Lung (tissue), 12 donors: ENCODE measurements around the gene ZNF546. TPM values are rescaled to one million over a fixed set of nuclear protein-coding genes. Genes with fewer than 3 reads are reported as not detected.
A peak's percentile ranks its signal among the peaks of the same experiment; 100 is the strongest.

Experiments used
- ATAC-seq: fragments of 200-7000 bp; cut with Tn5 transposase; one replicate; pipeline ENCODE4 v1.9.1; 2020; ENCODE audit warnings: moderate number of reproducible peaks; ENCODE audit not compliant: insufficient read depth, low FRiP score
- DNase-seq, 3 donors: peaks; one replicate each; pipeline ENCODE4 v3.0.0-alpha.2; 2013 to 2017
- H3K27ac ChIP-seq, 2 donors: one replicate each; pipeline ENCODE4 v1.5.1; 2013; ENCODE audit warnings: mild to moderate bottlenecking in 2 of 2, moderate library complexity in 2 of 2, control low read depth in 1 of 2, inconsistent platforms in 1 of 2, low read depth in 1 of 2, low read length in 1 of 2
- H3K27me3 ChIP-seq, 3 donors: one replicate each; pipeline ENCODE4 v1.5.1; 2013; ENCODE audit warnings: low read length in 2 of 3; ENCODE audit not compliant: control insufficient read depth in 3 of 3, insufficient read depth in 3 of 3
- H3K36me3 ChIP-seq, 4 donors: one replicate each; pipeline ENCODE4 v1.5.1; 2013; ENCODE audit warnings: low read length in 4 of 4, mild to moderate bottlenecking in 1 of 4, moderate library complexity in 1 of 4; ENCODE audit not compliant: control insufficient read depth in 4 of 4, insufficient read depth in 4 of 4
- H3K4me1 ChIP-seq, 5 donors: one replicate each; pipeline ENCODE4 v1.5.1; 2013; ENCODE audit warnings: low read length in 5 of 5, mild to moderate bottlenecking in 2 of 5, moderate library complexity in 1 of 5; ENCODE audit not compliant: control insufficient read depth in 5 of 5, insufficient read depth in 5 of 5
- H3K4me3 ChIP-seq: one replicate; pipeline ENCODE4 v1.5.1; 2013; ENCODE audit warnings: mild to moderate bottlenecking, control low read depth, moderate library complexity
- H3K9ac ChIP-seq, 2 donors: one replicate each; pipeline ENCODE4 v1.5.1; 2013; ENCODE audit warnings: low read length in 2 of 2, control low read depth in 1 of 2; ENCODE audit not compliant: insufficient read depth in 1 of 2
- H3K9me3 ChIP-seq, 4 donors: one replicate each; pipeline ENCODE4 v1.5.1; 2013; ENCODE audit warnings: low read length in 3 of 4, mild to moderate bottlenecking in 1 of 4, moderate library complexity in 1 of 4; ENCODE audit not compliant: control insufficient read depth in 4 of 4, insufficient read depth in 3 of 4
- WGBS, 2 donors: extraction: QIAGEN DNeasy Blood & Tissue Kit; methylation state at CpG; one replicate each; pipeline ENCODE4 v1.1.7; 2013; 5-methylcytosine and 5-hydroxymethylcytosine counted together
- polyA plus RNA-seq, 2 donors: library from polyadenylated mRNA; stranded (reverse); fragments of 200-250 nt; gene quantifications; one replicate each; pipeline ENCODE4 v1.2.1, GENCODE V29; 2013
- total RNA-seq, 2 donors: library from RNA; depleted of rRNA in 1 of 2; stranded (reverse); fragments of >200 nt in 1 of 2; gene quantifications; one replicate each; pipeline ENCODE4 v1.2.1, GENCODE V29; 2014 to 2021
- TF ChIP-seq, protein P1 (sequence below): IDR thresholded peaks from 2 replicates; pipeline ENCODE4 v1.5.1; 2012; ENCODE audit warnings: mild to moderate bottlenecking; ENCODE audit errors: control extremely low read depth, extremely low read depth
- donor health status: control.
- donor health status: control.
- donor health status: Bipolar disorder and iron deficiency.
- donor health status: healthy.
- donor health status: DM: yes; HTN: yes; CAD: no.

ZNF546 gene
- total and polyA plus RNA-seq, 4 donors = 1.0 to 9.2 (median 2.7) TPM

DNA sequence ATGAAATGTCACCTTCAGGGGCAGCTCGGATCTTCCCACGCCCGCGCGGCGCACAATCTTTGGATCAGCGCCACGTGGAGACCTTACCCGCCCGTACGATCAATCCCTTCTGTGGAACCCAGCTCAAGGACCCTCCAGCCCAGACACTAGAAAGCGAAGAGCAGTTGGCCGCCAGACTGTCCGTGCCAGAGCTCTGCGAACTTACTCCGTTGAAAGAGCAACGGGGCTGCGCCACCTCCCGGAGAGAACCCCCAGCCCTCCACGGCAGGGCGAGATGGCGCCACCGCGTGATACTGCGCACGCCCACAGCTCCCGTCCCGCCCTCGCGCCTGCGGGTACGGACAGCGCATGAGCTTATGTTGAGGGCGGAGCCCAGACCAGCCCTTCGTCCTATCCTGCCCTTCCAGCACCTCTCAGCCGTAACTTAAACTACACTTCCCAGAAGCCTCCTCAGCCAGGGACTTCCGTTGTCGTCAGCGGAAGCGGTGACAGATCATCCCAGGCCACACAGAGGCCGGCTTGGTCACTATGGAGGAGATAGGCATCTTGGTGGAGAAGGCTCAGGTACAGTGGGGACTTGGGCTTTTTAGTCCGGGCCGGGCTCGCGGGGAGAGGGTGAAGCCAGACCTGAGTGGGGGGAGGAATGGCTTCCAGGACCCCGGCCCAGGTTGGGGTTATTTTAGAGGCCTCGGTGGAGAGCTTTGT is 26.0 kb upstream of the ZNF546 start, which contains the start of gene PSMC4:
TSS of gene PSMC4 (plus strand) at position 491 of the 705 bp plus-strand sequence. CDS start at position 529, 38 bp downstream.
- peak within 1 kb of the TSS; percentile 94 to 95 for H3K9ac ChIP-seq
- ATAC-seq (peak; percentile 98), DNase-seq (peak; percentile 99 to 100 (median 99))
- H3K27me3 ChIP-seq = no peaks in the 10 kb centered on the region
- no peaks in the 10 kb centered on the region for H3K9me3 ChIP-seq
- peak within 1 kb of the TSS; percentile 85 for H3K4me3 ChIP-seq
- H3K4me1 ChIP-seq = peaks cover 0 to 9% (median 4%) of the 10 kb centered on the region in 5 donors
- WGBS, 2 donors = 0 to 1% methylated on average over 47 of the region's 47 CpGs
- TF ChIP-seq, protein P1, sequence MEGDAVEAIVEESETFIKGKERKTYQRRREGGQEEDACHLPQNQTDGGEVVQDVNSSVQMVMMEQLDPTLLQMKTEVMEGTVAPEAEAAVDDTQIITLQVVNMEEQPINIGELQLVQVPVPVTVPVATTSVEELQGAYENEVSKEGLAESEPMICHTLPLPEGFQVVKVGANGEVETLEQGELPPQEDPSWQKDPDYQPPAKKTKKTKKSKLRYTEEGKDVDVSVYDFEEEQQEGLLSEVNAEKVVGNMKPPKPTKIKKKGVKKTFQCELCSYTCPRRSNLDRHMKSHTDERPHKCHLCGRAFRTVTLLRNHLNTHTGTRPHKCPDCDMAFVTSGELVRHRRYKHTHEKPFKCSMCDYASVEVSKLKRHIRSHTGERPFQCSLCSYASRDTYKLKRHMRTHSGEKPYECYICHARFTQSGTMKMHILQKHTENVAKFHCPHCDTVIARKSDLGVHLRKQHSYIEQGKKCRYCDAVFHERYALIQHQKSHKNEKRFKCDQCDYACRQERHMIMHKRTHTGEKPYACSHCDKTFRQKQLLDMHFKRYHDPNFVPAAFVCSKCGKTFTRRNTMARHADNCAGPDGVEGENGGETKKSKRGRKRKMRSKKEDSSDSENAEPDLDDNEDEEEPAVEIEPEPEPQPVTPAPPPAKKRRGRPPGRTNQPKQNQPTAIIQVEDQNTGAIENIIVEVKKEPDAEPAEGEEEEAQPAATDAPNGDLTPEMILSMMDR = peak; percentile 84
- H3K27ac ChIP-seq = peak within 1 kb of the TSS; percentile 83 to 93
- H3K36me3 ChIP-seq = peaks cover 11 to 28% (median 16%) of the 10 kb centered on the region in 4 donors

DNA sequence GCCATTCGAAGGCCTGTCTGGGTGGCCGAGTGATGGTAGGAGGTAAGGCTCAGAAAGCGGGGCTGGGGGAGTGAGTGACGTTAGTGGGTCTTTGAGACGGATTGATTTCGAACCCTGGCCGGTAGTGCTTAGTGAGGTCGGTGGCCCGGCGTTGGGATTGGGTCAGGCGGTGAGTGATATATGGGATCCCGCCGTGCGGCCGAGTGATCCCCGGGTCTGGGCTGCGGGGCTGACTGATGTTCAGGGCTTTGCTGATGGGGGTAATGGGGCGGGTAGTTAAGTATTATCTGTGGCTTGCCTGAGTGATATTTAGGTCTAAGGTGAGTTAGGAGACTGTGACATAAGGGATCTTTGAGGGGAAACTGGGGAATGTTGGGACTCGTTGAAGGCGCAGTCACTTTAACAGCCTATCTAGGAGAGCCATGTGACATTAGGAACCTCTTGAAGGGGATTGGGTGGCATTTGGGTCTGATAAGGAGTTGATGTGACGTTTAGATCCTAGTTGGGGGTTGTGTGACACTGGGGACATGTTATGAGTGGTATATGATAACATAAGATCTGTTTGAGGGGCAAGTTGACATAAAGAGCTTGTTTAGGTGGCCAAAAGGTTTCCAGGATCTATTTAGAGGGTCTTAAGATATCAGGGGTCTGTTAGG is 25.4 kb upstream of the ZNF546 start:
- Histone ChIP-seq H3K9me3 (no peaks in the 10 kb centered on the region), H3K27me3 (no peaks in the 10 kb centered on the region), H3K36me3 (peaks cover 11 to 28% (median 16%) of the 10 kb centered on the region in 4 donors), H3K4me1 (peaks cover 0 to 9% (median 4%) of the 10 kb centered on the region in 5 donors), H3K27ac (peak overlapping the region; percentile 75 to 78), H3K9ac (peak overlapping the region; percentile 81 to 95), H3K4me3 (peak overlapping the region; percentile 85)
- DNase-seq = no peak
- 3 to 5% methylated on average over 21 of the region's 21 CpGs for WGBS, 2 donors
- no peak for ATAC-seq
- TF ChIP-seq, protein P1 = no peak

DNA sequence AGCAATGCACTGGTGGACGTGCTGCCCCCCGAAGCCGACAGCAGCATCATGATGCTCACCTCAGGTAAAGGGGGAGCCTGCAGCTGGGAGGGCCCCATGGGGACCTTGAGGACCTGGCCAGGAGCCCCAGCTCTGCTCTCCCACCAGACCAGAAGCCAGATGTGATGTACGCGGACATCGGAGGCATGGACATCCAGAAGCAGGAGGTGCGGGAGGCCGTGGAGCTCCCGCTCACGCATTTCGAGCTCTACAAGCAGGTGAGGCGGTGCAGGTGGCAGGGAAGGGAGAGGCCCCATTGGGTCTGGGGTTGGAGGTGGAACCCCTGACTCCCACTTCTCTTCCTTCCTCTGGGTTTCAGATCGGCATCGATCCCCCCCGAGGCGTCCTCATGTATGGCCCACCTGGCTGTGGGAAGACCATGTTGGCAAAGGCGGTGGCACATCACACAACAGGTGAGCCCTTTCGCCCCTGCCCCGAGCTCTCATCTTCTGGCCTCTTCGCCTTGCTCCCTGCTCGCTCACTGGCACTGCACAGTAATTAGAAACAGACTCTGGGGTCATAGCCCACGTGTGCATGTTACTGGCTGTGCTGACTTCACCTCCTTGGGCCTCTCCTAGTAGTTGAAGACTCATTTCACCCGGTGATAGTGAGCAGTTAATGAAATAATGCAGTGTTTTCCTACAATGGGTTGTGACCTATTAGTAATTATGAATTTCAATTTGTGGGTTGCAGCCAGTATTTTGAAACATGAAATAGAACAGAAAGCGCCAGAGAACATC is 22.3 kb upstream of the ZNF546 start:
- DNase-seq = no peak
- Histone ChIP-seq H3K36me3 (peaks cover 19 to 38% (median 35%) of the 10 kb centered on the region in 4 donors), H3K9ac (no peak overlapping the region), H3K27me3 (no peaks in the 10 kb centered on the region), H3K9me3 (no peaks in the 10 kb centered on the region), H3K27ac (no peak overlapping the region), H3K4me3 (no peak overlapping the region), H3K4me1 (peaks cover 0 to 9% (median 4%) of the 10 kb centered on the region in 5 donors)
- 93 to 97% methylated on average over 24 of the region's 24 CpGs for WGBS, 2 donors
- TF ChIP-seq, protein P1 = no peak
- no peak for ATAC-seq
